Heart left ventricle (tissue), 16 donors: ENCODE measurements around the gene RNF38. TPM values are rescaled to one million over a fixed set of nuclear protein-coding genes. Genes with fewer than 3 reads are reported as not detected.
A peak's percentile ranks its signal among the peaks of the same experiment; 100 is the strongest.

Experiments used
- ATAC-seq, 4 donors: fragments of 200-7000 bp; cut with Tn5 transposase; one replicate each; pipeline ENCODE4 v1.9.1; 2020 to 2022; ENCODE audit warnings: moderate library complexity in 4 of 4, mild to moderate bottlenecking in 3 of 4, moderate number of reproducible peaks in 1 of 4
- DNase-seq, 5 donors: peaks; one replicate each; pipeline ENCODE4 v3.0.0-alpha.2; 2020
- H3K27ac ChIP-seq, 12 donors: fragments of 200-600 bp; sonication (generic) in 4 of 12; one replicate each; pipeline versions ENCODE4 v1.5.0 to v1.8.0; 2016 to 2022; ENCODE audit warnings: mild to moderate bottlenecking in 2 of 12
- H3K27me3 ChIP-seq, 9 donors: fragments of 200-600 bp; sonication (generic) in 2 of 9; one replicate each; pipeline versions ENCODE4 v1.5.1 to v1.8.0; 2016 to 2022; ENCODE audit warnings: mild to moderate bottlenecking in 3 of 9
- H3K36me3 ChIP-seq, 9 donors: fragments of 200-600 bp; sonication (generic) in 2 of 9; one replicate each; pipeline versions ENCODE4 v1.5.0 to v1.8.0; 2018 to 2022; ENCODE audit warnings: mild to moderate bottlenecking in 2 of 9
- H3K4me1 ChIP-seq, 12 donors: fragments of 200-600 bp; sonication (generic) in 4 of 12; one replicate each; pipeline versions ENCODE4 v1.5.0 to v1.8.0; 2016 to 2022; ENCODE audit warnings: mild to moderate bottlenecking in 3 of 12
- H3K4me3 ChIP-seq, 12 donors: fragments of 200-600 bp; sonication (generic) in 4 of 12; one replicate each; pipeline versions ENCODE4 v1.5.0 to v1.8.0; 2017 to 2022; ENCODE audit warnings: mild to moderate bottlenecking in 9 of 12, moderate library complexity in 4 of 12
- H3K9me3 ChIP-seq, 12 donors: fragments of 200-600 bp; sonication (generic) in 4 of 12; one replicate each; pipeline versions ENCODE4 v1.5.0 to v1.8.0; 2016 to 2022; ENCODE audit warnings: mild to moderate bottlenecking in 1 of 12
- POLR2A ChIP-seq, 2 donors: fragments of 450-650 bp; IDR thresholded peaks; one replicate each; pipeline ENCODE4 v1.6.1; 2017; ENCODE audit warnings: antibody characterized with exemption in 2 of 2, mild to moderate bottlenecking in 2 of 2, moderate library complexity in 2 of 2
- WGBS, 4 donors: extraction: QIAGEN DNeasy Blood & Tissue Kit in 2 of 4; methylation state at CpG; one replicate each; pipeline versions ENCODE4 v1.1.5 to v1.1.7; 2013 to 2018; 5-methylcytosine and 5-hydroxymethylcytosine counted together
- intact Hi-C, 10 donors: fragments of 100-400 bp; cut with DNase I; formaldehyde crosslinking; loops; one replicate each; pipeline versions ENCODE4 v1.11.1 to v1.14.2; 2022
- polyA plus RNA-seq, 2 donors: library from polyadenylated mRNA; stranded (reverse); fragments of 200-250 nt; gene quantifications; one replicate each; pipeline ENCODE4 v1.2.3, GENCODE V29; 2013
- total RNA-seq, 9 donors: library from RNA; depleted of rRNA in 2 of 9; stranded (reverse); fragments of >200 nt in 2 of 9; fragmentation: NEBNext Ultra II Directional in 3 of 9; extraction: Animal tissue kit (Norgen Biotek cat#: 25700) in 3 of 9; gene quantifications; one replicate each; pipeline versions ENCODE4 v1.1.0 to v1.2.4, GENCODE V29; 2016 to 2023
- TF ChIP-seq, protein P1 (sequence below), 12 donors: fragments of 200-600 bp; sonication (generic) in 4 of 12; IDR thresholded peaks; one replicate each; pipeline versions ENCODE4 v1.5.0 to v1.8.0; 2018 to 2022; ENCODE audit warnings: antibody characterized with exemption in 12 of 12, mild to moderate bottlenecking in 5 of 12
- donor health status: ischemic (EF 13 %, LVEDD 7.1; RV severe dilation, severe dysfunction).
- donor health status: healthy with polysubstance abuse.
- donor health status: DM: no; HTN: yes; CAD: no.
- donor health status: DM: no; HTN: no; CAD: no.
- donor health status: ischemic (EF 25% LVEDD 6.9; RV normal size, moderate dysfunction).
- donor health status: ischemic (EF 25% LVEDD 5.7; RV mildly dilated, moderate dysfunction).
- donor health status: healthy.
- donor health status: DM: yes; HTN: yes; CAD: no.
- donor health status: ischemic (EF 35%, LVEDD 5.7; RV mildly dilated, moderate dysfunction).
- donor health status: nonischemic (EF 11% LVEDD 7.7; RV severe dilation, severe dysfunction).
- donor health status: DM: yes; HTN: yes; CAD: no.
- donor health status: PGD.
- donor health status: ischemic (EF 29% LVEDD 5.4; RV normal size, mild dysfunction).
- donor health status: nonischemic (EF 23%, LVEDD 6.1; RV moderate dilation, normal function).

The RNF38 gene
- total and polyA plus RNA-seq, 11 donors = 6.0 to 49.0 (median 30.2) TPM

DNA sequence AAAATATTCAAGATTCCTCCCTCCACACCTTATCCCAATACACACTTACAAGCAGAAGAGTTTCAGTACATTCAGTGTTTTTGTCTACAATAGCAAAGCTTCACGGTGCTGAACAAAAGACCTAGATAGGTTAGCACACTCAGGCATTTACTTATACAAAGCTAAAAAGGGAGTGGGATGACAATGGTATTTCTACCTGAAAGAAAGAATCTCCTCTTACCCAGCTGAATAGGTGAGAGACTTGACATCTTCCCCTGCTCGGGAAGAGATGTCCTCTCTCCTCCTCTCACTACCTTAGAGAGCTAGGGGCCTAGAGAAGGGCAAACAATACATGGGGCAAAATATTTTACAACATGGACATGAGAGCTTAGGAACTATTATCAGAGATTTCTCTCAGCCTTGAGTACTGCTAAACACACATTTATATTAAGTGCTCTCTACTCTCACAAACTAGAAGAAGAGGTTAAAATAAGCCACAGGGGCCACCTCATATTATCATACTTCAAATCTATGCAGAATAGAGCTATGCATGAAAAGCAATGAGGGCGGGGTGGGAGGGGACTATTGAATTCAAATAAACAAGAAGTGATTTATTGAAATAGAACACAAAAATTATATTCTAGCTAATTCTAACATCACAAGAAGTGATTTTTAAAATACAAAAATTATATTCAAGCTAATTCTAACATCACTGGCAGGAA, 38.6 kb upstream of the RNF38 start:
- no peak overlapping the region for H3K27ac ChIP-seq
- TF ChIP-seq, protein P1, sequence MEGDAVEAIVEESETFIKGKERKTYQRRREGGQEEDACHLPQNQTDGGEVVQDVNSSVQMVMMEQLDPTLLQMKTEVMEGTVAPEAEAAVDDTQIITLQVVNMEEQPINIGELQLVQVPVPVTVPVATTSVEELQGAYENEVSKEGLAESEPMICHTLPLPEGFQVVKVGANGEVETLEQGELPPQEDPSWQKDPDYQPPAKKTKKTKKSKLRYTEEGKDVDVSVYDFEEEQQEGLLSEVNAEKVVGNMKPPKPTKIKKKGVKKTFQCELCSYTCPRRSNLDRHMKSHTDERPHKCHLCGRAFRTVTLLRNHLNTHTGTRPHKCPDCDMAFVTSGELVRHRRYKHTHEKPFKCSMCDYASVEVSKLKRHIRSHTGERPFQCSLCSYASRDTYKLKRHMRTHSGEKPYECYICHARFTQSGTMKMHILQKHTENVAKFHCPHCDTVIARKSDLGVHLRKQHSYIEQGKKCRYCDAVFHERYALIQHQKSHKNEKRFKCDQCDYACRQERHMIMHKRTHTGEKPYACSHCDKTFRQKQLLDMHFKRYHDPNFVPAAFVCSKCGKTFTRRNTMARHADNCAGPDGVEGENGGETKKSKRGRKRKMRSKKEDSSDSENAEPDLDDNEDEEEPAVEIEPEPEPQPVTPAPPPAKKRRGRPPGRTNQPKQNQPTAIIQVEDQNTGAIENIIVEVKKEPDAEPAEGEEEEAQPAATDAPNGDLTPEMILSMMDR (IDR thresholded peaks at IDR 0.05) = no peak
- TF ChIP-seq POLR2A (IDR thresholded peaks at IDR 0.05) = no peak
- H3K4me3 ChIP-seq = no peak overlapping the region
- ATAC-seq (no peak), DNase-seq (no peak)
- H3K9me3 ChIP-seq = no peaks in the 10 kb centered on the region
- H3K36me3 ChIP-seq = no peaks in the 10 kb centered on the region
- intact Hi-C loops = no loop called here
- WGBS, 4 donors = 82 to 92% (median 89%) methylated on average over 3 of the region's 3 CpGs
- no peaks in the 10 kb centered on the region for H3K27me3 ChIP-seq
- peaks cover 0 to 41% (median 20%) of the 10 kb centered on the region in 12 donors for H3K4me1 ChIP-seq

DNA sequence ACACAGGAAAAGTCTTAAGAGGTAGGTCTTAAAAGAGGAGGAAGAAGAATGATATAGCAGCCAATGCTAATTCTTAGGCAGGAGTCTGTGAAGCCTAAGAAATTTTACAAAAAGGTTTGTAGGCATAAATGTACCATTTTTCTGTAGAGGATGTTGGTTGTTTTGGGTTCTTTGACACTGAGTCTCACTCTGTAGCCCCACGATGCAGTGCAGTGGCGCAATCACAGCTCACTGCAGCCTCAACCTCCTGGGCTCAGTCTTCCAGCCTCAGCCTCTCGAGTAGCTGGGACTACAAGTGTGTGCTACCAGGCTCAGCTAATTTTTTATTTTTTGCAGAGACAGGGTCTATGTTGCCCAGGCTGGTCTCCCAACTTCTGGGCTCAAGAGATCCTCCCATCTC, 37.7 kb upstream of the RNF38 start:
- Histone ChIP-seq H3K27me3 (no peaks in the 10 kb centered on the region), H3K36me3 (no peaks in the 10 kb centered on the region), H3K4me3 (no peak overlapping the region), H3K27ac (no peak overlapping the region), H3K9me3 (no peaks in the 10 kb centered on the region), H3K4me1 (peaks cover 0 to 39% (median 15%) of the 10 kb centered on the region in 12 donors)
- TF ChIP-seq POLR2A (IDR thresholded peaks at IDR 0.05) = no peak
- TF ChIP-seq, protein P1 (IDR thresholded peaks at IDR 0.05) = no peak
- intact Hi-C loops = no loop called here
- DNase-seq (no peak), ATAC-seq (no peak)
- 83 to 96% (median 94%) methylated on average over 3 of the region's 3 CpGs for WGBS, 4 donors

DNA sequence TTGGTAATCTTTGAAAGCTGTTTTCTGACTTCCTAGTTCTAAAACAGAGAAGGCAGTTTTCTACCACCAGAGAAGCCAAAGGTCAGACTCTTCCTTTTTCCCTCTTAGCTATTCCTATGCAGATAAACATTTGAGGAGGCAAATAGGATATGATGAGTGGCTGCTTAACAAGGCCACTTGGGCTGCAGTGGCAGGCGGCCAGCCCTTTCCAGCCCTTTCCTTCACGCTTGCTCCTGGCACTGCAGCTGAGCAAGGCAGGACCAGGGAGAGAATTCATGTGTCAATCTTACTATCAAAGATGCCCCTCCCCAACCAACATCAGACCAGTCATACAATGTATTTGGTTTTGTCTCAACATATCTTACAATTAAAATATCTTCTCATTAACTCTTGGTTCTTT, 36.8 kb upstream of the RNF38 start:
- TF ChIP-seq, protein P1 (IDR thresholded peaks at IDR 0.05) = no peak
- no peak for TF ChIP-seq POLR2A (IDR thresholded peaks at IDR 0.05)
- Histone ChIP-seq H3K27me3 (no peaks in the 10 kb centered on the region), H3K9me3 (no peaks in the 10 kb centered on the region), H3K36me3 (no peaks in the 10 kb centered on the region), H3K4me3 (no peak overlapping the region), H3K27ac (no peak overlapping the region), H3K4me1 (peaks cover 0 to 30% (median 10%) of the 10 kb centered on the region in 12 donors)
- ATAC-seq (peak in 3 of 4 donors; percentile 65 to 82 (median 80)), DNase-seq (peak; percentile 25 to 73 (median 68))
- WGBS, 4 donors = 21 to 34% (median 25%) methylated on average over 2 of the region's 2 CpGs
- intact Hi-C loops = no loop called here

DNA sequence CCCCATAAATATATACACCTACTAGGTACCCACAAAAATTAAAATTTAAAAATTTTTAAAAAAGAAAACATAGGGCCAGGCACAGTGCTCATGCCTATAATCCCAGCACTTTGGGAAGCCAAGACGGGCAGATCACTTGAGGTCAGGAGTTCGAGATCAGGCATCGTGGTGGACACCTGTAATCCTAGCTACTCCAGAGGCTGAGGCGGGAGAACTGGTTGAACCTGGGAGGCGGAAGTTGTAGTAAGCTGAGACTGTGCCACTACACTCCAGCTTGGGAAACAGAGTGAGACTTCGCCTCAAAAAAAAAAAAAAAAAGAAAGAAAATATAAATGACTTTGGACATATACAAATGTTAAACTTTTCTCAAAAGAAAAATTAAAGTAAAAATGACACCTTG, 33.3 kb upstream of the RNF38 start:
- 93 to 96% (median 95%) methylated on average over 6 of the region's 6 CpGs for WGBS, 4 donors
- ATAC-seq (no peak), DNase-seq (no peak)
- intact Hi-C loops = loop anchor here in 1 of 10 donors (2.0 kb wide), 1 partner anchor 29 kb away; no protein-coding TSS in a partner anchor
- Histone ChIP-seq H3K36me3 (peaks cover 0 to 16% (median 4%) of the 10 kb centered on the region in 9 donors), H3K27ac (no peak overlapping the region), H3K27me3 (no peaks in the 10 kb centered on the region), H3K9me3 (no peaks in the 10 kb centered on the region), H3K4me3 (no peak overlapping the region), H3K4me1 (peaks cover 0 to 11% (median 1%) of the 10 kb centered on the region in 12 donors)
- TF ChIP-seq POLR2A (IDR thresholded peaks at IDR 0.05) = no peak
- TF ChIP-seq, protein P1 (IDR thresholded peaks at IDR 0.05) = no peak
